CD4-positive, alpha-beta T cell treated with Interleukin-15 for 4 hours (primary cell): Measurements from ENCODE around the gene SCLT1.

Experiments
- DNase-seq: peaks from one replicate; pipeline ENCODE4 v3.0.0-alpha.2; 2020; ENCODE audit warnings: low spot score

Gene SCLT1

GRCh38 chr4:128869776-128870509, 223.4 kb downstream of the SCLT1 start:
- no peak for DNase-seq

GRCh38 chr4:128868758-128869157, 224.6 kb downstream of the SCLT1 start:
- DNase-seq, result no peak

- no peak for DNase-seq
These were observed 226.6 kb downstream of the SCLT1 start for GRCh38 chr4:128866691-128867090.

- no peak for DNase-seq
These were observed 227.1 kb downstream of the SCLT1 start for GRCh38 chr4:128866269-128866668.

- no peak for DNase-seq
These were observed 228.2 kb downstream of the SCLT1 start for GRCh38 chr4:128865132-128865531.

- DNase-seq, result peak; percentile 63
These were observed 229.8 kb downstream of the SCLT1 start for GRCh38 chr4:128863312-128864075.

- DNase-seq, result peak; percentile 52
These were observed 230.6 kb downstream of the SCLT1 start for GRCh38 chr4:128862608-128863311.

GRCh38 chr4:128861856-128862518, 231.4 kb downstream of the SCLT1 start:
- DNase-seq, result no peak

- DNase-seq, result no peak
These were observed 233.3 kb downstream of the SCLT1 start for GRCh38 chr4:128859887-128860677.

GRCh38 chr4:128858879-128859671, 234.3 kb downstream of the SCLT1 start:
- no peak for DNase-seq

- no peak for DNase-seq
These were observed 237.1 kb downstream of the SCLT1 start for GRCh38 chr4:128856246-128856645.

GRCh38 chr4:128855621-128856020, 237.7 kb downstream of the SCLT1 start:
- no peak for DNase-seq

- DNase-seq, result peak; percentile 46
These were observed 238.9 kb downstream of the SCLT1 start for GRCh38 chr4:128854433-128854832.

GRCh38 chr4:128853741-128854140, 239.6 kb downstream of the SCLT1 start:
- no peak for DNase-seq

- no peak for DNase-seq
These were observed 243.1 kb downstream of the SCLT1 start for GRCh38 chr4:128850252-128850651.

GRCh38 chr4:128848461-128848860, 244.9 kb downstream of the SCLT1 start:
- no peak for DNase-seq

- no peak for DNase-seq
These were observed 246.1 kb downstream of the SCLT1 start for GRCh38 chr4:128847082-128847724.

- no peak for DNase-seq
These were observed 247.3 kb downstream of the SCLT1 start for GRCh38 chr4:128846063-128846462.

- DNase-seq, result no peak
These were observed 248.4 kb downstream of the SCLT1 start for GRCh38 chr4:128844931-128845330.

GRCh38 chr4:128841402-128841801, 251.9 kb downstream of the SCLT1 start:
- no peak for DNase-seq
